ENCODE results near the gene CHSY3. TPM values are rescaled to one million over a fixed set of nuclear protein-coding genes. Genes with fewer than 3 reads are reported as not detected.

CHSY3 gene
- total RNA-seq, result 1 to 10 TPM; 4.9 to 5.8 TPM
- long read RNA-seq, donor 1, partial matches to known transcripts, result 0 of 7 reads
- long read RNA-seq, donor 1, other reads (novel, unspliced or antisense), result 7 of 7 reads
- long read RNA-seq, donor 2, partial matches to known transcripts, result 0 of 1 reads
- long read RNA-seq, donor 2, other reads (novel, unspliced or antisense), result 1 of 1 reads

- intact Hi-C loops (cut with DNase I), result no loop called here
- peak; percentile 95 for DNase-seq (ENCODE audit: low spot score)
Observed at GRCh38 chr5:129904102-129904666, at the start of gene CHSY3. Gene CHSY3 (plus strand): TSS chr5:129904465.

- intact Hi-C loops (cut with DNase I), result loop anchor here in 1 of 2 donors (5.0 kb wide), 1 partner anchor 1471 kb away; no protein-coding TSS in a partner anchor
- no peak for DNase-seq (ENCODE audit: low spot score)
Observed at GRCh38 chr5:129856325-129856724, 47.9 kb upstream of the CHSY3 start.

GRCh38 chr5:129857116-129857515 is 47.1 kb upstream of the CHSY3 start:
- no peak for DNase-seq (ENCODE audit: low spot score)

GRCh38 chr5:129858131-129858675 is 46.1 kb upstream of the CHSY3 start:
- intact Hi-C loops (cut with DNase I), result loop anchor here in 1 of 2 donors (5.0 kb wide), 1 partner anchor 1469 kb away; no protein-coding TSS in a partner anchor

More at GRCh38 chr5:129857116-129857515, 47.1 kb upstream of the CHSY3 start:
- intact Hi-C loops (cut with DNase I), result loop anchor here in 1 of 2 donors (5.0 kb wide), 1 partner anchor 1470 kb away; no protein-coding TSS in a partner anchor

GRCh38 chr5:129884322-129884721 is 19.9 kb upstream of the CHSY3 start:
- intact Hi-C loops (cut with DNase I), result no loop called here
- DNase-seq (ENCODE audit: low spot score), result no peak

More at GRCh38 chr5:129858131-129858675, 46.1 kb upstream of the CHSY3 start:
- DNase-seq (ENCODE audit: low spot score), result no peak

- no peak for DNase-seq (ENCODE audit: low spot score)
- intact Hi-C loops (cut with DNase I), result no loop called here
Observed at GRCh38 chr5:129899454-129899853, 4.8 kb upstream of the CHSY3 start.

GRCh38 chr5:129902816-129903215 is 1.4 kb upstream of the CHSY3 start:
- intact Hi-C loops (cut with DNase I), result no loop called here
- DNase-seq (ENCODE audit: low spot score), result peak; percentile 57

- intact Hi-C loops (cut with DNase I), result no loop called here
- DNase-seq (ENCODE audit: low spot score), result no peak
Observed at GRCh38 chr5:129903466-129904101, 681 bp upstream of the CHSY3 start.

- peak; percentile 84 for DNase-seq (ENCODE audit: low spot score)
- intact Hi-C loops (cut with DNase I), result no loop called here
Observed at GRCh38 chr5:129904667-129905472, 605 bp downstream of the CHSY3 start.

- intact Hi-C loops (cut with DNase I), result no loop called here
- peak; percentile 79 for DNase-seq (ENCODE audit: low spot score)
Observed at GRCh38 chr5:129905473-129906176, 1.4 kb downstream of the CHSY3 start.

GRCh38 chr5:129906177-129906887 is 2.1 kb downstream of the CHSY3 start:
- DNase-seq (ENCODE audit: low spot score), result peak; percentile 78
- intact Hi-C loops (cut with DNase I), result no loop called here

GRCh38 chr5:129909225-129909624 is 5.0 kb downstream of the CHSY3 start:
- no peak for DNase-seq (ENCODE audit: low spot score)
- intact Hi-C loops (cut with DNase I), result no loop called here

GRCh38 chr5:129912601-129913255 is 8.5 kb downstream of the CHSY3 start:
- no peak for DNase-seq (ENCODE audit: low spot score)
- intact Hi-C loops (cut with DNase I), result no loop called here

- intact Hi-C loops (cut with DNase I), result no loop called here
- no peak for DNase-seq (ENCODE audit: low spot score)
Observed at GRCh38 chr5:129915415-129915814, 11.2 kb downstream of the CHSY3 start.

- intact Hi-C loops (cut with DNase I), result no loop called here
- no peak for DNase-seq (ENCODE audit: low spot score)
Observed at GRCh38 chr5:129917224-129917623, 13.0 kb downstream of the CHSY3 start.

- no peak for DNase-seq (ENCODE audit: low spot score)
- intact Hi-C loops (cut with DNase I), result no loop called here
Observed at GRCh38 chr5:129921204-129921603, 16.9 kb downstream of the CHSY3 start.

GRCh38 chr5:129930221-129930620 is 26.0 kb downstream of the CHSY3 start:
- intact Hi-C loops (cut with DNase I), result no loop called here
- no peak for DNase-seq (ENCODE audit: low spot score)

GRCh38 chr5:129935626-129936025 is 31.4 kb downstream of the CHSY3 start:
- intact Hi-C loops (cut with DNase I), result no loop called here
- DNase-seq (ENCODE audit: low spot score), result no peak
